Coronary artery (tissue), 2 donors: ENCODE measurements around the gene CD300LD.

Source experiments
- DNase-seq: peaks from one replicate; pipeline ENCODE4 v3.0.0-alpha.2; 2017; ENCODE audit warnings: low spot score
- H3K27ac ChIP-seq, 2 donors: fragments of 200-600 bp; sonication (generic); one replicate each; pipeline ENCODE4 v1.5.1; 2016 to 2019
- H3K4me3 ChIP-seq: fragments of 200-600 bp; sonication (generic); 2 replicates; pipeline ENCODE4 v1.5.1; 2016; ENCODE audit warnings: mild to moderate bottlenecking, moderate library complexity
- CTCF ChIP-seq: fragments of 200-600 bp; sonication (generic); IDR thresholded peaks from one replicate; pipeline ENCODE4 v1.5.1; 2019; ENCODE audit warnings: antibody characterized with exemption

The CD300LD gene

GRCh38 chr17:74573169-74573568 is 18.9 kb downstream of the CD300LD start:
- no peak for DNase-seq
- H3K4me3 ChIP-seq: no peak overlapping the region
- TF ChIP-seq CTCF: no peak

GRCh38 chr17:74571621-74572270 is 20.3 kb downstream of the CD300LD start:
- no peak overlapping the region for H3K4me3 ChIP-seq
- DNase-seq: no peak
- TF ChIP-seq CTCF: no peak
- no peak overlapping the region for H3K27ac ChIP-seq

More at GRCh38 chr17:74573169-74573568, 18.9 kb downstream of the CD300LD start:
- no peak overlapping the region for H3K27ac ChIP-seq

GRCh38 chr17:74569020-74570003 is 22.8 kb downstream of the CD300LD start:
- TF ChIP-seq CTCF: no peak
- Histone ChIP-seq H3K4me3 (no peak overlapping the region), H3K27ac (peak overlapping the region in 1 of 2 donors; percentile 65)
- DNase-seq: peak; percentile 87

- TF ChIP-seq CTCF: no peak
- Histone ChIP-seq H3K4me3 (no peak overlapping the region), H3K27ac (peak overlapping the region in 1 of 2 donors; percentile 65)
- DNase-seq: no peak
These were observed 23.8 kb downstream of the CD300LD start for GRCh38 chr17:74568106-74568873.

DNA sequence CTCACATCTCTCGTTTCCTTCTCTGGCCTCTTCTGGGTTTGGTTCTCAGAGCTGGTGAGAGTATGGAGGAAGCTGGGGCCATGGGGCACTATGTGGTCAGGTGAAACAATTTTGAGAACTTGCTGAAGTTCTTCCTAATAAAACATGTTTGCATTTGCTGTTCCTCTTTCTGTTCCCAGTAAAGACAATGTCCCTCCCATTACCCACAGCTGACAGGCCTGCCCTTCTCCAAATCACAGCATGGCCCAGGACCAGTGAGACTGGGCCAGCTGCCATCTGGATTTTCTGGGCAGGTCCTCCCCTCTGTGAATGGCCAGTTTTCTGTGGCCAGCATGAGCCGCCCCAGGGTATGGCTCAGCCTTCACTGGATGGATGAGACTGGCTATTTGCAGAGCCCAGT is 24.7 kb downstream of the CD300LD start, which contains the start of gene CD300H:
Gene CD300H (minus strand): TSS at position 113 of the 400 bp plus-strand sequence.
- no peak for DNase-seq
- TF ChIP-seq CTCF: no peak
- Histone ChIP-seq H3K4me3 (no peak within 1 kb of the TSS), H3K27ac (no peak within 1 kb of the TSS)

DNA sequence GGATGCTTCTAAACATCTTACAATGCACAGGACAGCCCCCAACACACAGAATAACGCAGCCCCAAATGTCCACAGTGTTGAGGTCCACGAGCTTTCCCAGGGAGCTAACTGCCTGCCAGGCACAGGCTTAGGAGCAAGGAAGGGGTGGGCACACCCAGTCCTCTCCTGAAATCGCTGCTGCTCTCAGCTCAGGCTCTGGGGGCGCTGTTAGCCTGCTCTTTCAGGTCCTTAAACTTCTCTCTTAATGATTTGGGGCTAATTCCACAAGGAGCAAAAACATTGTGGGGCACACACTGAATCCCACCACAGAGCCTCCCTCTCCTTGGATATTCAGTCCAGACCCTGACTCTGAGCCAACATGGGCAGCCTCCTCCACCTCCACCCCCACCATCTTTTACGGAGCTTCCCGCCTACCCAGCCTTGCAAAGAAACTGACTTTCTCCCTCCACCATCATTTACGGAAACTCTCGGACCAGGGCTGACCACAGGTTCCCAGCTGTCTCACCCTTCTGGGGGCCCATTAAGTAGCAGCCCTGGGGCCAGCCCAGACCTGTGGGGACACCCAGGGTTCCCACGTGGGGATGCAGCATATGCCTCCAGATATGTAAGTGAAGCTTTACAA is 25.8 kb downstream of the CD300LD start:
- TF ChIP-seq CTCF: peak; percentile 27
- Histone ChIP-seq H3K4me3 (no peak overlapping the region), H3K27ac (no peak overlapping the region)
- no peak for DNase-seq
